Liver (tissue), 9 donors: ENCODE results near the gene ITPK1. TPM values are rescaled to one million over a fixed set of nuclear protein-coding genes. Genes with fewer than 3 reads are reported as not detected.

ENCODE experiments used
- DNase-seq: peaks from one replicate; pipeline ENCODE4 v3.0.0-alpha.2; 2017; ENCODE audit warnings: low spot score
- H3K27ac ChIP-seq, 2 donors: one replicate each; pipeline ENCODE4 v1.7.0; 2013; ENCODE audit warnings: inconsistent platforms in 2 of 2, low read length in 2 of 2, control low read depth in 1 of 2, low read depth in 1 of 2, mild to moderate bottlenecking in 1 of 2
- H3K27me3 ChIP-seq, 4 donors: one replicate each; pipeline versions ENCODE4 v1.6.1 to v1.7.0; 2013; ENCODE audit warnings: low read length in 3 of 4, inconsistent platforms in 1 of 4, mild to moderate bottlenecking in 1 of 4, moderate library complexity in 1 of 4; ENCODE audit not compliant: control insufficient read depth in 4 of 4, insufficient read depth in 4 of 4
- H3K36me3 ChIP-seq, 4 donors: one replicate each; pipeline versions ENCODE4 v1.6.1 to v1.7.0; 2013; ENCODE audit warnings: low read length in 3 of 4, mild to moderate bottlenecking in 3 of 4, low read depth in 1 of 4, moderate library complexity in 1 of 4; ENCODE audit not compliant: control insufficient read depth in 4 of 4, insufficient read depth in 3 of 4
- H3K4me1 ChIP-seq, 4 donors: one replicate each; pipeline versions ENCODE4 v1.6.1 to v1.7.0; 2013; ENCODE audit warnings: low read length in 3 of 4, mild to moderate bottlenecking in 3 of 4, moderate library complexity in 1 of 4; ENCODE audit not compliant: control insufficient read depth in 4 of 4, insufficient read depth in 4 of 4
- H3K4me3 ChIP-seq, 3 donors: one replicate each; pipeline versions ENCODE4 v1.6.1 to v1.7.0; 2013; ENCODE audit warnings: low read length in 3 of 3, control low read depth in 1 of 3, low read depth in 1 of 3, mild to moderate bottlenecking in 1 of 3
- H3K9ac ChIP-seq, 2 donors: one replicate each; pipeline ENCODE4 v1.7.0; 2013; ENCODE audit warnings: low read length in 2 of 2, mild to moderate bottlenecking in 2 of 2, moderate library complexity in 2 of 2, control low read depth in 1 of 2, low read depth in 1 of 2
- H3K9me3 ChIP-seq, 4 donors: one replicate each; pipeline versions ENCODE4 v1.6.1 to v1.7.0; 2013; ENCODE audit warnings: low read length in 3 of 4; ENCODE audit not compliant: control insufficient read depth in 4 of 4
- EGR1 ChIP-seq, 2 donors: IDR thresholded peaks; 2 replicates each; pipeline ENCODE4 v1.6.1; 2016 to 2018; ENCODE audit warnings: antibody characterized with exemption in 2 of 2, low read depth in 2 of 2
- FOXA1 ChIP-seq: IDR thresholded peaks from 2 replicates; pipeline ENCODE4 v1.6.1; 2016; ENCODE audit warnings: antibody characterized with exemption
- FOXA2 ChIP-seq: IDR thresholded peaks from 2 replicates; pipeline ENCODE4 v1.6.1; 2016; ENCODE audit warnings: antibody characterized with exemption
- GABPA ChIP-seq, 2 donors: IDR thresholded peaks in 1 of 2; conservative IDR thresholded peaks in 1 of 2; 2 replicates each; pipeline ENCODE4 v1.6.1; 2016; ENCODE audit warnings: antibody characterized with exemption in 2 of 2, mild to moderate bottlenecking in 1 of 2, moderate library complexity in 1 of 2
- HNF4G ChIP-seq: IDR thresholded peaks from 2 replicates; pipeline ENCODE4 v1.6.1; 2016; ENCODE audit warnings: antibody characterized with exemption
- JUND ChIP-seq, 2 donors: IDR thresholded peaks; 2 replicates each; pipeline ENCODE4 v1.6.1; 2016; ENCODE audit warnings: antibody characterized with exemption in 2 of 2
- NR2F2 ChIP-seq: IDR thresholded peaks from 2 replicates; pipeline ENCODE4 v1.6.1; 2016; ENCODE audit warnings: antibody characterized with exemption
- RXRA ChIP-seq, 2 donors: IDR thresholded peaks; 2 replicates each; pipeline ENCODE4 v1.6.1; 2017 to 2018; ENCODE audit warnings: antibody characterized with exemption in 2 of 2, mild to moderate bottlenecking in 1 of 2
- SP1 ChIP-seq: IDR thresholded peaks from 2 replicates; pipeline ENCODE4 v1.6.1; 2018; ENCODE audit warnings: antibody characterized with exemption, mild to moderate bottlenecking
- TAF1 ChIP-seq: conservative IDR thresholded peaks from 2 replicates; pipeline ENCODE4 v1.6.1; 2016; ENCODE audit warnings: antibody characterized with exemption, mild to moderate bottlenecking
- YY1 ChIP-seq: IDR thresholded peaks from 2 replicates; pipeline ENCODE4 v1.6.1; 2016; ENCODE audit warnings: antibody characterized with exemption, mild to moderate bottlenecking
- WGBS: extraction: QIAGEN DNeasy Blood & Tissue Kit; methylation state at CpG from one replicate; pipeline ENCODE4 v1.1.7; 2013; 5-methylcytosine and 5-hydroxymethylcytosine counted together
- polyA plus RNA-seq, 2 donors: library from polyadenylated mRNA; stranded (reverse) in 1 of 2; unstranded in 1 of 2; fragments of 200-250 nt in 1 of 2; fragments of >200 nt in 1 of 2; fragmentation: Nextera tagmentation in 1 of 2; extraction: Ambion mirVana in 1 of 2; gene quantifications; one replicate each; pipeline versions ENCODE4 v1.2.1 to v1.2.3, GENCODE V29; 2013 to 2015
- total RNA-seq, 2 donors: library from RNA; depleted of rRNA; stranded (reverse); fragments of >200 nt; gene quantifications; one replicate each; pipeline ENCODE4 v1.2.3, GENCODE V29; 2014
- TF ChIP-seq, protein P1 (sequence below): fragments of 150-350 bp; IDR thresholded peaks from 2 replicates; pipeline ENCODE4 v1.5.1; 2017; ENCODE audit warnings: improper control_type of control experiment, low read depth, low read length; ENCODE audit not compliant: missing input control
- TF ChIP-seq, protein P2 (sequence below): IDR thresholded peaks from 2 replicates; pipeline ENCODE4 v1.6.1; 2016; ENCODE audit warnings: antibody characterized with exemption
- TF ChIP-seq, protein P3 (sequence below): IDR thresholded peaks from 2 replicates; pipeline ENCODE4 v1.6.1; 2016; ENCODE audit warnings: antibody characterized with exemption
- TF ChIP-seq, protein P4 (sequence below): IDR thresholded peaks from 2 replicates; pipeline ENCODE4 v1.6.1; 2016; ENCODE audit warnings: antibody characterized with exemption
- TF ChIP-seq, protein P5 (sequence below): IDR thresholded peaks from 2 replicates; pipeline ENCODE4 v1.6.1; 2016; ENCODE audit warnings: antibody characterized with exemption, mild to moderate bottlenecking
- donor health status: healthy.
- donor health status: healthy.
- donor health status: healthy.
- donor health status: healthy.
- donor health status: healthy.

ITPK1 gene
- total and polyA plus RNA-seq, 4 donors, result 9.0 to 41.2 (median 20.4) TPM

DNA sequence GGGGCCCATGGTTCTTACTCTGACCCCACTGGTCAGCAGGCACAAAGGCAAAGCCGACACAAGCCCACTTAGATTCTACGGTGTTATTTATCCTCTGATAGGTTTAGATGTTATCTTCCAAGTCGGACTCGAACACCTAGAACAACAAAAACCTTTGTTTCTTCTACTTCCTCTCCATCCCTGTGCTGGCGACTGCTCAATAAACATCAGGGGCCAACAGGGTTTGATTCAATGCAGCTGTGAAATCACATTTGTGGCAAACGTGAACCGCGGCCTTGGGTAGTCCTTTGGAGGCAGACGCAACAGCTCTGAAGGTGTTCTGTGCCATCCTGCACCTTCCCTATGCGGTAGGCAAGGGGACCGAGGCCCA lies 105.6 kb downstream of the ITPK1 start (continued):
- no peak for TF ChIP-seq TAF1
- no peak for TF ChIP-seq GABPA (IDR thresholded peaks at IDR 0.05 in 1 of 2, conservative IDR thresholded peaks at IDR 0.05 in 1 of 2)
- TF ChIP-seq YY1, result no peak
- no peak for TF ChIP-seq EGR1 (IDR thresholded peaks at IDR 0.05; ENCODE audit: low read depth in 2 of 2)
- TF ChIP-seq, protein P1, sequence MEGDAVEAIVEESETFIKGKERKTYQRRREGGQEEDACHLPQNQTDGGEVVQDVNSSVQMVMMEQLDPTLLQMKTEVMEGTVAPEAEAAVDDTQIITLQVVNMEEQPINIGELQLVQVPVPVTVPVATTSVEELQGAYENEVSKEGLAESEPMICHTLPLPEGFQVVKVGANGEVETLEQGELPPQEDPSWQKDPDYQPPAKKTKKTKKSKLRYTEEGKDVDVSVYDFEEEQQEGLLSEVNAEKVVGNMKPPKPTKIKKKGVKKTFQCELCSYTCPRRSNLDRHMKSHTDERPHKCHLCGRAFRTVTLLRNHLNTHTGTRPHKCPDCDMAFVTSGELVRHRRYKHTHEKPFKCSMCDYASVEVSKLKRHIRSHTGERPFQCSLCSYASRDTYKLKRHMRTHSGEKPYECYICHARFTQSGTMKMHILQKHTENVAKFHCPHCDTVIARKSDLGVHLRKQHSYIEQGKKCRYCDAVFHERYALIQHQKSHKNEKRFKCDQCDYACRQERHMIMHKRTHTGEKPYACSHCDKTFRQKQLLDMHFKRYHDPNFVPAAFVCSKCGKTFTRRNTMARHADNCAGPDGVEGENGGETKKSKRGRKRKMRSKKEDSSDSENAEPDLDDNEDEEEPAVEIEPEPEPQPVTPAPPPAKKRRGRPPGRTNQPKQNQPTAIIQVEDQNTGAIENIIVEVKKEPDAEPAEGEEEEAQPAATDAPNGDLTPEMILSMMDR, result no peak
- no peak for TF ChIP-seq HNF4G
- TF ChIP-seq FOXA2, result no peak

DNA sequence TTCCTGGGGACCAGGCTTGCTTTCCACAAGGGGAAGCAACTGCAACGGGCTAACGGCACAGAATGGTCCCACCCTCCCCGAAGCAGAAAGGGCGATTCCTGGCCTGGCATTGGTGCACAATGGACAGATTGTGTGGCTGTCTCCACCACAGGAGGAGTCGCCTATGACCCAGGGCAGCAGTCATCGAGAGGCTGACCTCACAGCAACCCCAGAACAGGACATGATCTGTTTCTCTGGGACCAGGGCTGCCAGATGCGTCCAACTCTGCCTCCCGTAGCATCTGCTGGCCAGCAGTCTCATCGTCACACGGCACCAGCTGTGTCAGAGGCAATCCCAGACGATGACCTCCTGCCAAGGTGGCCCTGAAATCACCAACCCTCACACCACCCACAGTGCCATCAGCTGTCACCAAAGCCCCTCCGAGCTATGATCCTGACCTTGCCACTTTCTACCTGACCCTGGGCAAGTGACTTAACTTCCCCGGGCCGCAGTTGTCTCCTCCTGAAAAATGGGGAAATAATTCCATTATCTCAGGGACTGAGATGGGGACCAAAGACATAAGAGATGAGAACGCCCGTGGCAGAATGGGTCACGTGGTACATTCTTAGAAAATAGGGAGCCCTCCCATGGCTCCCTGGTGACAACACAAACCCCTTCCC lies 106.1 kb downstream of the ITPK1 start:
- TF ChIP-seq RXRA (IDR thresholded peaks at IDR 0.05) (peak in 1 of 2 donors; percentile 10), HNF4G (no peak)
- Histone ChIP-seq H3K9ac (no peak overlapping the region), H3K27me3 (no peaks in the 10 kb centered on the region), H3K4me1 (peaks cover 9 to 66% (median 43%) of the 10 kb centered on the region in 4 donors), H3K4me3 (no peak overlapping the region), H3K9me3 (no peaks in the 10 kb centered on the region), H3K36me3 (peaks cover 0 to under 1% (median 0%) of the 10 kb centered on the region in 4 donors), H3K27ac (no peak overlapping the region)
- 88% methylated on average over 17 of the region's 17 CpGs for WGBS
- no peak for DNase-seq

DNA sequence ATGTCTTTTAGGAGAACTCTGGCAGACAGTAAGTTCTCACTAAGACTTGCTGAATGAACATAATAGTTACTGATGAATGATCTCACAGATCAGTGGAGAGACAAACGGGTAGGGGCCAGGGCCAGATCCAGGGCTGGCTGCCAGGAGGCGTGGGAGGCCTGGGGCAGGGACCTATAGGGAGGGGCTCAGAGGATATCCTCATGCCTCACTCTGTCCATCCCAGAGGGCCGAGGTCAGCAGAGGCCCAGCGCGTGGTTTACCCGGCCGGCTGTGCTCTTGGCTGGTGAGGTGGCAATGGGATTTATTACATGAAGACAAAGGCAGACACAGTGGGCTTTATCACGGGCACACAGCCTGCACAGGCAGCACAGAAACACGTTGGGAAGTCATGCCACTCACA lies 107.3 kb downstream of the ITPK1 start:
- no peak overlapping the region for H3K9ac ChIP-seq
- H3K27me3 ChIP-seq, result no peaks in the 10 kb centered on the region
- H3K36me3 ChIP-seq, result no peaks in the 10 kb centered on the region
- no peak overlapping the region for H3K4me3 ChIP-seq
- 80% methylated on average over 9 of the region's 9 CpGs for WGBS
- TF ChIP-seq TAF1 (no peak), RXRA (IDR thresholded peaks at IDR 0.05) (no peak), FOXA2 (no peak), HNF4G (no peak), YY1 (no peak), FOXA1 (no peak), JUND (IDR thresholded peaks at IDR 0.05) (no peak), NR2F2 (no peak), SP1 (no peak)
- TF ChIP-seq, protein P2, sequence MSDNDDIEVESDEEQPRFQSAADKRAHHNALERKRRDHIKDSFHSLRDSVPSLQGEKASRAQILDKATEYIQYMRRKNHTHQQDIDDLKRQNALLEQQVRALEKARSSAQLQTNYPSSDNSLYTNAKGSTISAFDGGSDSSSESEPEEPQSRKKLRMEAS, result no peak
- TF ChIP-seq, protein P3, sequence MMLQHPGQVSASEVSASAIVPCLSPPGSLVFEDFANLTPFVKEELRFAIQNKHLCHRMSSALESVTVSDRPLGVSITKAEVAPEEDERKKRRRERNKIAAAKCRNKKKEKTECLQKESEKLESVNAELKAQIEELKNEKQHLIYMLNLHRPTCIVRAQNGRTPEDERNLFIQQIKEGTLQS, result no peak
- TF ChIP-seq, protein P4, sequence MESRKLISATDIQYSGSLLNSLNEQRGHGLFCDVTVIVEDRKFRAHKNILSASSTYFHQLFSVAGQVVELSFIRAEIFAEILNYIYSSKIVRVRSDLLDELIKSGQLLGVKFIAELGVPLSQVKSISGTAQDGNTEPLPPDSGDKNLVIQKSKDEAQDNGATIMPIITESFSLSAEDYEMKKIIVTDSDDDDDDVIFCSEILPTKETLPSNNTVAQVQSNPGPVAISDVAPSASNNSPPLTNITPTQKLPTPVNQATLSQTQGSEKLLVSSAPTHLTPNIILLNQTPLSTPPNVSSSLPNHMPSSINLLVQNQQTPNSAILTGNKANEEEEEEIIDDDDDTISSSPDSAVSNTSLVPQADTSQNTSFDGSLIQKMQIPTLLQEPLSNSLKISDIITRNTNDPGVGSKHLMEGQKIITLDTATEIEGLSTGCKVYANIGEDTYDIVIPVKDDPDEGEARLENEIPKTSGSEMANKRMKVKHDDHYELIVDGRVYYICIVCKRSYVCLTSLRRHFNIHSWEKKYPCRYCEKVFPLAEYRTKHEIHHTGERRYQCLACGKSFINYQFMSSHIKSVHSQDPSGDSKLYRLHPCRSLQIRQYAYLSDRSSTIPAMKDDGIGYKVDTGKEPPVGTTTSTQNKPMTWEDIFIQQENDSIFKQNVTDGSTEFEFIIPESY, result no peak
- TF ChIP-seq, protein P5, sequence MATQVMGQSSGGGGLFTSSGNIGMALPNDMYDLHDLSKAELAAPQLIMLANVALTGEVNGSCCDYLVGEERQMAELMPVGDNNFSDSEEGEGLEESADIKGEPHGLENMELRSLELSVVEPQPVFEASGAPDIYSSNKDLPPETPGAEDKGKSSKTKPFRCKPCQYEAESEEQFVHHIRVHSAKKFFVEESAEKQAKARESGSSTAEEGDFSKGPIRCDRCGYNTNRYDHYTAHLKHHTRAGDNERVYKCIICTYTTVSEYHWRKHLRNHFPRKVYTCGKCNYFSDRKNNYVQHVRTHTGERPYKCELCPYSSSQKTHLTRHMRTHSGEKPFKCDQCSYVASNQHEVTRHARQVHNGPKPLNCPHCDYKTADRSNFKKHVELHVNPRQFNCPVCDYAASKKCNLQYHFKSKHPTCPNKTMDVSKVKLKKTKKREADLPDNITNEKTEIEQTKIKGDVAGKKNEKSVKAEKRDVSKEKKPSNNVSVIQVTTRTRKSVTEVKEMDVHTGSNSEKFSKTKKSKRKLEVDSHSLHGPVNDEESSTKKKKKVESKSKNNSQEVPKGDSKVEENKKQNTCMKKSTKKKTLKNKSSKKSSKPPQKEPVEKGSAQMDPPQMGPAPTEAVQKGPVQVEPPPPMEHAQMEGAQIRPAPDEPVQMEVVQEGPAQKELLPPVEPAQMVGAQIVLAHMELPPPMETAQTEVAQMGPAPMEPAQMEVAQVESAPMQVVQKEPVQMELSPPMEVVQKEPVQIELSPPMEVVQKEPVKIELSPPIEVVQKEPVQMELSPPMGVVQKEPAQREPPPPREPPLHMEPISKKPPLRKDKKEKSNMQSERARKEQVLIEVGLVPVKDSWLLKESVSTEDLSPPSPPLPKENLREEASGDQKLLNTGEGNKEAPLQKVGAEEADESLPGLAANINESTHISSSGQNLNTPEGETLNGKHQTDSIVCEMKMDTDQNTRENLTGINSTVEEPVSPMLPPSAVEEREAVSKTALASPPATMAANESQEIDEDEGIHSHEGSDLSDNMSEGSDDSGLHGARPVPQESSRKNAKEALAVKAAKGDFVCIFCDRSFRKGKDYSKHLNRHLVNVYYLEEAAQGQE, result no peak
- H3K27ac ChIP-seq, result no peak overlapping the region
- no peak for DNase-seq
- H3K9me3 ChIP-seq, result no peaks in the 10 kb centered on the region
- peaks cover 9 to 68% (median 41%) of the 10 kb centered on the region in 4 donors for H3K4me1 ChIP-seq
